Duodenal mucosa (tissue), 2 donors: ENCODE measurements around the gene ALG12.
A peak's percentile ranks its signal among the peaks of the same experiment; 100 is the strongest.

Experiments used
- H3K27ac ChIP-seq: one replicate; pipeline ENCODE4 v1.7.0; 2013; ENCODE audit warnings: low read depth, low read length
- H3K27me3 ChIP-seq, 2 donors: one replicate each; pipeline ENCODE4 v1.7.0; 2013; ENCODE audit warnings: low read length in 2 of 2, control low read depth in 1 of 2; ENCODE audit not compliant: insufficient read depth in 2 of 2, control insufficient read depth in 1 of 2
- H3K36me3 ChIP-seq, 2 donors: one replicate each; pipeline ENCODE4 v1.7.0; 2013; ENCODE audit warnings: low read length in 2 of 2, control low read depth in 1 of 2; ENCODE audit not compliant: insufficient read depth in 2 of 2, control insufficient read depth in 1 of 2
- H3K4me1 ChIP-seq, 2 donors: one replicate each; pipeline ENCODE4 v1.7.0; 2013; ENCODE audit warnings: low read length in 2 of 2, control low read depth in 1 of 2; ENCODE audit not compliant: insufficient read depth in 2 of 2, control insufficient read depth in 1 of 2
- H3K4me3 ChIP-seq, 2 donors: one replicate each; pipeline ENCODE4 v1.7.0; 2013; ENCODE audit warnings: low read length in 2 of 2, low read depth in 1 of 2
- H3K9ac ChIP-seq, 2 donors: one replicate each; pipeline ENCODE4 v1.7.0; 2013; ENCODE audit warnings: low read length in 2 of 2, low read depth in 1 of 2
- H3K9me3 ChIP-seq, 2 donors: one replicate each; pipeline ENCODE4 v1.7.0; 2013; ENCODE audit warnings: low read length in 2 of 2, control low read depth in 1 of 2; ENCODE audit not compliant: control insufficient read depth in 1 of 2

The ALG12 gene

GRCh38 chr22:49867303-49868265 lies 50.7 kb downstream of the ALG12 start:
- peaks cover 18 to 20% of the 10 kb centered on the region in 2 donors for H3K9me3 ChIP-seq

GRCh38 chr22:49866646-49867045 lies 51.6 kb downstream of the ALG12 start:
- no peaks in the 10 kb centered on the region for H3K4me1 ChIP-seq
- H3K27ac ChIP-seq: no peak overlapping the region
- peaks cover 18 to 20% of the 10 kb centered on the region in 2 donors for H3K9me3 ChIP-seq

More at GRCh38 chr22:49867303-49868265, 50.7 kb downstream of the ALG12 start:
- no peak overlapping the region for H3K9ac ChIP-seq
- peak overlapping the region in 1 of 2 donors; percentile 0 for H3K4me3 ChIP-seq
- H3K27me3 ChIP-seq: no peaks in the 10 kb centered on the region
- peaks cover 0 to 3% of the 10 kb centered on the region in 2 donors for H3K36me3 ChIP-seq
- H3K27ac ChIP-seq: no peak overlapping the region
- H3K4me1 ChIP-seq: no peaks in the 10 kb centered on the region

GRCh38 chr22:49866134-49866533 lies 52.1 kb downstream of the ALG12 start:
- peaks cover 18 to 20% of the 10 kb centered on the region in 2 donors for H3K9me3 ChIP-seq
- no peak overlapping the region for H3K27ac ChIP-seq
- no peak overlapping the region for H3K9ac ChIP-seq
- H3K27me3 ChIP-seq: no peaks in the 10 kb centered on the region
- H3K36me3 ChIP-seq: peaks cover 0 to 3% of the 10 kb centered on the region in 2 donors
- H3K4me1 ChIP-seq: no peaks in the 10 kb centered on the region
- H3K4me3 ChIP-seq: no peak overlapping the region

More at GRCh38 chr22:49866646-49867045, 51.6 kb downstream of the ALG12 start:
- H3K4me3 ChIP-seq: no peak overlapping the region
- H3K36me3 ChIP-seq: peaks cover 0 to 3% of the 10 kb centered on the region in 2 donors
- H3K27me3 ChIP-seq: no peaks in the 10 kb centered on the region
- no peak overlapping the region for H3K9ac ChIP-seq

GRCh38 chr22:49865156-49865555 lies 53.1 kb downstream of the ALG12 start:
- no peak overlapping the region for H3K9ac ChIP-seq
- H3K9me3 ChIP-seq: peaks cover 18 to 20% of the 10 kb centered on the region in 2 donors
- H3K27me3 ChIP-seq: no peaks in the 10 kb centered on the region
- no peaks in the 10 kb centered on the region for H3K4me1 ChIP-seq
- H3K27ac ChIP-seq: no peak overlapping the region
- H3K36me3 ChIP-seq: peaks cover 0 to 3% of the 10 kb centered on the region in 2 donors
- H3K4me3 ChIP-seq: no peak overlapping the region

- no peaks in the 10 kb centered on the region for H3K4me1 ChIP-seq
- H3K9ac ChIP-seq: no peak overlapping the region
- no peak overlapping the region for H3K27ac ChIP-seq
- peaks cover 7 to 10% of the 10 kb centered on the region in 2 donors for H3K9me3 ChIP-seq
- no peak overlapping the region for H3K4me3 ChIP-seq
- H3K27me3 ChIP-seq: no peaks in the 10 kb centered on the region
- peaks cover 0 to 3% of the 10 kb centered on the region in 2 donors for H3K36me3 ChIP-seq
These were observed 54.3 kb downstream of the ALG12 start for GRCh38 chr22:49863931-49864330.

- H3K36me3 ChIP-seq: peaks cover 0 to 7% of the 10 kb centered on the region in 2 donors
- H3K4me1 ChIP-seq: no peaks in the 10 kb centered on the region
- peaks cover 7 to 10% of the 10 kb centered on the region in 2 donors for H3K9me3 ChIP-seq
- no peak overlapping the region for H3K4me3 ChIP-seq
- no peak overlapping the region for H3K27ac ChIP-seq
- no peak overlapping the region for H3K9ac ChIP-seq
- no peaks in the 10 kb centered on the region for H3K27me3 ChIP-seq
These were observed 55.8 kb downstream of the ALG12 start for GRCh38 chr22:49862496-49862776.

GRCh38 chr22:49861642-49862495 lies 56.4 kb downstream of the ALG12 start:
- Histone ChIP-seq H3K9me3 (peaks cover 7 to 10% of the 10 kb centered on the region in 2 donors), H3K27me3 (no peaks in the 10 kb centered on the region), H3K4me3 (no peak overlapping the region), H3K9ac (no peak overlapping the region), H3K36me3 (peaks cover 0 to 4% of the 10 kb centered on the region in 2 donors), H3K4me1 (no peaks in the 10 kb centered on the region), H3K27ac (no peak overlapping the region)

GRCh38 chr22:49858827-49859226 lies 59.4 kb downstream of the ALG12 start:
- H3K4me1 ChIP-seq: peaks cover 17 to 20% of the 10 kb centered on the region in 2 donors
- no peaks in the 10 kb centered on the region for H3K27me3 ChIP-seq
- no peak overlapping the region for H3K9ac ChIP-seq
- H3K4me3 ChIP-seq: no peak overlapping the region
- H3K9me3 ChIP-seq: no peaks in the 10 kb centered on the region
- H3K36me3 ChIP-seq: peaks cover 0 to 4% of the 10 kb centered on the region in 2 donors
- H3K27ac ChIP-seq: no peak overlapping the region

GRCh38 chr22:49856766-49857618 lies 61.2 kb downstream of the ALG12 start:
- Histone ChIP-seq H3K4me3 (no peak overlapping the region), H3K4me1 (peaks cover 17 to 20% of the 10 kb centered on the region in 2 donors), H3K9me3 (no peaks in the 10 kb centered on the region), H3K27me3 (no peaks in the 10 kb centered on the region), H3K27ac (no peak overlapping the region), H3K36me3 (peaks cover 0 to 4% of the 10 kb centered on the region in 2 donors), H3K9ac (no peak overlapping the region)
